HG03025 (cell line): ENCODE measurements around the gene SYTL4.

ENCODE experiments used
- ATAC-seq: cut with Tn5 transposase; IDR thresholded peaks from one replicate; pipeline ENCODE4 v1.9.1; 2021; ENCODE audit warnings: mild to moderate bottlenecking, moderate library complexity; ENCODE audit not compliant: unreplicated experiment, low FRiP score

SYTL4 gene

GRCh38 chrX:100695991-100696390 lies 35.9 kb downstream of the SYTL4 start:
- no peak for ATAC-seq

- no peak for ATAC-seq
These were observed 36.6 kb downstream of the SYTL4 start for GRCh38 chrX:100695302-100695701.

- peak; percentile 81 for ATAC-seq
These were observed 44.4 kb downstream of the SYTL4 start for GRCh38 chrX:100687546-100687945.

GRCh38 chrX:100687128-100687527 lies 44.8 kb downstream of the SYTL4 start:
- ATAC-seq, result peak; percentile 28

GRCh38 chrX:100685997-100686305 lies 46.0 kb downstream of the SYTL4 start:
- ATAC-seq, result no peak

- ATAC-seq, result peak; percentile 57
These were observed 46.5 kb downstream of the SYTL4 start for GRCh38 chrX:100685284-100685996.

- ATAC-seq, result no peak
These were observed 49.0 kb downstream of the SYTL4 start for GRCh38 chrX:100682939-100683338.

- ATAC-seq, result no peak
These were observed 50.3 kb downstream of the SYTL4 start for GRCh38 chrX:100681599-100681998.

- ATAC-seq, result no peak
These were observed 51.2 kb downstream of the SYTL4 start for GRCh38 chrX:100680756-100681155.

GRCh38 chrX:100677611-100678181 lies 54.2 kb downstream of the SYTL4 start:
- no peak for ATAC-seq

GRCh38 chrX:100674705-100675104 lies 57.2 kb downstream of the SYTL4 start:
- ATAC-seq, result no peak

GRCh38 chrX:100673397-100673953 lies 58.4 kb downstream of the SYTL4 start:
- ATAC-seq, result no peak

GRCh38 chrX:100672966-100673365 lies 59.0 kb downstream of the SYTL4 start:
- ATAC-seq, result no peak

GRCh38 chrX:100663642-100664041 lies 68.3 kb downstream of the SYTL4 start:
- ATAC-seq, result no peak

- ATAC-seq, result no peak
These were observed 69.1 kb downstream of the SYTL4 start for GRCh38 chrX:100662796-100663195.

GRCh38 chrX:100662170-100662569 lies 69.8 kb downstream of the SYTL4 start:
- ATAC-seq, result no peak

GRCh38 chrX:100659431-100660137 lies 72.3 kb downstream of the SYTL4 start:
- no peak for ATAC-seq

- no peak for ATAC-seq
These were observed 73.0 kb downstream of the SYTL4 start for GRCh38 chrX:100658941-100659381.

GRCh38 chrX:100654261-100654660 lies 77.7 kb downstream of the SYTL4 start:
- no peak for ATAC-seq

GRCh38 chrX:100652266-100652665 lies 79.7 kb downstream of the SYTL4 start:
- no peak for ATAC-seq

- ATAC-seq, result no peak
These were observed 81.1 kb downstream of the SYTL4 start for GRCh38 chrX:100650841-100651240.
